ENCODE measurements around the gene EIF3I.

The EIF3I gene

DNA sequence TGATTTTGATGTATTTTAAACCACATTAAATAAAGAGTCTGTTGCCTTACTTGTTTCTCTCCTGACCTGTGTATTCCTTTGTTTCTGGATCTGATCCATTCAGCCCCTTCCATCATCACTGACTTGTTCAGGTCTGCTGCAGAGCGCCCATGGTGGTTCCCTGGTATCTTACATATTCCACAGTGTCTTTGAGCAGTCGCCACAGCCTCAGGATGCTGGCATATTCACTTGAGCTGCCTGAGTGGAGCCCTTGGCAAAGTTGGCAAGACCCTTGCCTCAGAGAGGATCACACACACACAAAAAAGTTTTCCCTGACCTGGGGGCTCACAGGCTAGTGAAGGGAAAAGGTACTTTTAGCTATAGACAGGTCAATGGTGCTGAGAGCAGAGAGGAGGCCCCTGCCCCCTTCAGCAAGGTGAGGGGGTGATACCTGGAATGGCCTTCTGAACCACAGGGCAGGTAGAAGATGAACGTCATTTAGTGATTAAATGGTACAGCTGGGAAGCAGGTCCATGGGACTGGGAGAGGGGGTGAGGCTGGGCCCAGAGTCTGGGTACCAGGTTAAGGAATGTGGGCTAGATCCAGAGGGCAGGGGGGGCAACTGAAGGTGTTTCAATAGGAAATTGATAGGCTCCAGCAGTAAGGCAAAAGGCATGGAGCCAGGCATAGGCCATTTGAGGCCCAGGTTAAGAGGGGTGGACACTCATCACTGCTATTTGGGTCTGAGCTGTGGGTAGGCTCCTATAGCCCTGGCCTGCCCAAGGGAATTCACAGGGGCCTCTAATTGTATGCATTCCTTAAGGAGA is 23.8 kb upstream of the EIF3I start:
- DNase-seq = no peak

DNA sequence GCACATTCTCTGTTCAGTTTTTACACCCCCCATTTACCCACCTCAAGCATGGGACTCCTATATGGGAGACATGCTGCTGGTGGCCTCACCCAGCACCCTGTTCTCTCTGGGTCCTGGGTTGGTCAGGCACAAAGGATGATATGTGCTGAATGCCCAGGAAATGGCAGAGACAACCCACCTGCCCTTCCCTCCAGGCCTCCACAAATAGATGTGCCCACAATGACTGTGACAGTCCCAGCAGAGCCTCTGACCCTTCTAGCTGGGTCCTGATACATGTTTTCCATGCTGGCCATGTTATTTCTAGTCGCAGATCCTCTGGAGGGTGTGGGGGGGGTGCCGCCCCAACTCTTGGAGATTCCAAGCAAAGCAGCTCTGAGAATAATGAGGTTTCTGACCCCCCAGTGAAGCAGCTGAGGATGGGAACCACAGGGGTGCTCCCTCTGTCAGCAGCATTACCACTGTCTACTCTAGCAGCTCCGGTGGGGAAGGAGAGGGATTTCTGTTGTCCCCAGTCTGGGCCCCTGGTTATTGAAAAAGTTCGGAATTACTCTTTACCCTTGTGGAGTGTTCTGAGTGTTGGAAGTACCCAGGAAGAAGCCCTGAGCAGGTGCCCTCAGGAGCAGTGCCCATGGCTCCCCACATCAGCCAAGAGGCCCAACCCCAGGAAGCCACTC is 23.0 kb upstream of the EIF3I start:
- DNase-seq = no peak

DNA sequence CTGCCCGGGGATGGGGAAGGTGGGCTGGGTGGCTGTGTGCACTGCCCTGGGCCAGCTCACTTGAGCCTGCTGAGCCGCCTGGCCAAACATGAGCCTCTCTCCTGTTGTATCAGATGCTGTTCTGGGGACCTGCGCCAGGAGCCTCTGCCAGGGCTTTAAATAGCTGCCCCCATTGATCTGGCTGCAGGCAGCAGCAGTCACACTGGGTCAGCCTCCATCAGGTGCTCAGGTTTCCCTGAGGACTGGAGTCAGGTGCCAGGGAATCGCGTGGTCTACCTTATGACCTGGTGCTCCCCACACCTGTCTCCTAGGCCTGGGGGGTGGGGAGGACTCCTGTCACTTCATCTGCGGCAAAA is 22.5 kb upstream of the EIF3I start:
- peak; percentile 74 for DNase-seq

DNA sequence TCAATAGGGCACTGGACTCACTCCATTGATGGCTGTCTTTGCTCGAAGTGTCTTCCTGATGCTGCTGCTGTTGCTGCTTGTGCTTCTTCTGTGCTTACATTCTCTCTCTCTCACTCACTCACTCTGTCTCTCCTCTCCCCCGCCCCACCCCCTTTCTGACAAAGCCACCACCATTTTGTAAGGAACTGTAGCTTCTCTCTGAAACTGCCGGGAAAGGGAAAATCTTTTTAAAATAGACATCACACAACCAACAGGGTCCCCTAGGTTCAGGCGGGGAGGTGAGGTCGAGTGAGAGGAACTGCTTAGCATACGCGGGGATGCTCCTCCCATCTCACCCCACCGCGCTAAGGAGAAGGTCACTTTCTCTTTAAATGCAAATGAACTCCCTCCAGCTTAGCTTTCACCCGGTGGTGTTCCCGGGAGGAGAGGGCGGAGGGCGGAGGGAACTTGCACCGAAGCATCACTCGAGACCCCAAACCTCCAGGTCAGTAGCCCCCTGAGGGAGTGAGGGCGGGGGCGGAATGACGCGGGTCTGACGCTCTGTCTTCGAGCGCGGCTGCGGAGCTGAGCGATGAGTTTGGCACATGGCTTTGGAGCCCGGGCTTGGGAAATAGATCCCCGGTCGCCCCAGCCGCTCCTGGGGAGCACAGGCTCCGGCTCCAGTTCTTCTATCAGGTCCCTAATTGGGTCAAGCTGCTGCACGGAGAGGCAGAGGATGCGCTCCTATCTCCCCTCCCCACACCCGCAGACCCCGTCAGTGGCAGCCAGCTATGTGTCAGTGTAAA is 21.8 kb upstream of the EIF3I start, which contains the start of gene CCDC28B:
Gene CCDC28B, plus strand, starts transcription at position 370 of the 785 bp plus-strand sequence. CDS start 1,341 bp downstream, outside the sequence.
- DNase-seq = peak; percentile 64

DNA sequence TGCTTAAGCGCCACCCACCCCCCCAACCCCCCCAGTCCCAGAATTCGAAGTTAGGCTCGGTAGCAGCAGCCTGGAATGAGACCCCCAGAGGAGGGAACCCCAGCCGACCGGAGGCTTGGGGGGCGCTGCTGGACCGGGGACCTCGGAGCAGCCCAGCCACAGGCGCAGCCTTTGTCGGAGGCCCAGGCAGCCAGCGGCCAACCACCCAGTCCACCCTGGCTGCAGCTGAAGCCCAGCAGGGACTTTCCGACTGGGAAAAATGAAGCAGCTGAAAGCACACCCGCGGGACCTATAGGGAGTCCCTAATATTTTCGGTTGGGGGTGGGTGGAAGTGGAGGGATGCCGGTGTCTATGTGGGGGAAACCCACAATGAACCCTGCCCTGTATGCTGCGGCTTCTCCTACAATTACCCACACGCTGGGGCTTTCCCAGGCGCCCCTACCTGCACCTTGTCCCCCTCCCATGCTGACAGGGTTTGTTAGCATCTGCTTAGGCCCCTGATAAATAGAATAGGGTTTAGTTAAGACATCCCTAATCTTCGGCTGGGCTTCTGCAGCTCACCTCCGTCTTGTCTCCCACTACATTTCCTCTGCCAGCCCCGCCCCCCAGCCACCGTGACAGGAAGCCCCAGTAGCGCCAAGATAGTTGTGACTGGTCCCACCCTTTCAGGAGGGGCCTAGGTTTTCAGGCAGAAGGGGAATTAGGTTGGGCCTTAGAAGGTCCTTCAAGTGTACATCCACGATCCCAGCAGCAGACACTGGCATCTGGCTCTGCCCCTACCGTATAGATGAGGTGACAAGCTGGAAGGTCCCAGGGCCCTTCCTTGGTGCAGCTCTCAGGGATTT is 21.0 kb upstream of the EIF3I start:
- DNase-seq = no peak

DNA sequence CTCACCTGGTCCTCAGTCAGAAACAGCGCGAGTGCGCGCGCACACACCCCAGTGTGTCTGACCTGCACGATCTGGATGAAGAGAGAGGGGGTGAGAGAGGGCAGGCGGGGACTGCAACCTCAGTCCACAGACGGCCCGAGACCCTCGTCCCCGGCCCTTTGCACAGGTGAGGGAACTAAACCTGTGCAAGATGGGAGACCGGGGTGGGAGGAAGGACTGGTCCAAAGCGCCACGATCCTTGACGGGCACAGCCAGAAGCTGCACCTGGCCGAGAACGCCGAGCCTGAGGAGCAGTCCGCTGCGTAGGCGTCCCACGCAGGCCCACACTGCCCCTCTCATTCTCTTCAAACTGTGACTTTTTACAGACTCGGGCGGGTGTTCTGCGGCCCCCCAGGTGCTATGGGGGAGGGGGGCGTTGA is 17.3 kb upstream of the EIF3I start:
- no peak for DNase-seq

DNA sequence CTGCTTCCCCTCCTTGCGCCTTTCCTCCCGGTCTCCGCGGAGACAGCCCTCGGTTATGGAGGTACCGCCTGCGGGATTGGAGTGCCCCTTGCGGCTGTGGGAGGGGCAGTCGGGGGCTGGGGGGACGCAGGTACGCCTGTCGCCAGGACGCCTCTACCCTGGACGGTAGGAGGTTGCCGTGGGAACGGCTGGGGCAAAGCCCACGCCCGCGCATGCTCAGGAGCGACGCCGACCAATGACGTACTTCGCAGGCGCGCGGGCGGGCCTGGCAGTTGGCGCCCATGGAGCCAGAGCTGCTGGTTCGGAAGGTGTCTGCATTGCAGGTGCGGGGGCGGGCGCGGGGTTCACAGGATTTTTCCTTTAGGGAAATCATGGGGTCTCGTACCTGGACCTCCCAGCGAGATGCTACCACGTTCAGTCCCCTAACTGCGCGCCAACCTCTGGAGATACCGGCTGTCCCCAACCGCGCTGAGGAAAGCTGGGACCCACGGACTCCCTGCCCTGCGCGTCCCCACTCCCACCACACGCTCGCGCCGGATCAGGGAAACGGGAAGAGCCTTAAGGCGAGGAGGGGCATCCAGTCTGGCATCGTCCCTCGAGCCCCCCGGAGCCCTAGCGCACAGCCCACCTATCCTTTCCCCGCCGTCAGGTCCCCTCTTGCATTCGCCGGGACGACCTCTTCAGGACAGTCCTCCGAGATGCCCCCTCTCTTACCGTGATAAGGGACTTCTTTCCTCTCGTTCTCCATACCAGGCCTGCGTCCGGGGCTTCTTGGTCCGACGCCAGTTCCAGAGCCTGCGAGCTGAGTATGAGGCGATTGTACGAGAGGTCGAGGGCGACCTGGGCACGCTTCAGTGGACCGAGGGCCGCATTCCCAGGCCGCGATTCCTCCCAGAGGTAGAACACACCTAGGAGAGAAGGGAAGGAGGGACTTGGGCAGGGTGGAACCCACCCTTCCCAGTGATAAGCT is 16.5 kb upstream of the EIF3I start, which contains the start of gene IQCC:
Gene IQCC, plus strand, starts transcription at position 271 of the 970 bp plus-strand sequence. Its CDS starts 11 bp downstream, at position 282.
- DNase-seq = peak; percentile 93

DNA sequence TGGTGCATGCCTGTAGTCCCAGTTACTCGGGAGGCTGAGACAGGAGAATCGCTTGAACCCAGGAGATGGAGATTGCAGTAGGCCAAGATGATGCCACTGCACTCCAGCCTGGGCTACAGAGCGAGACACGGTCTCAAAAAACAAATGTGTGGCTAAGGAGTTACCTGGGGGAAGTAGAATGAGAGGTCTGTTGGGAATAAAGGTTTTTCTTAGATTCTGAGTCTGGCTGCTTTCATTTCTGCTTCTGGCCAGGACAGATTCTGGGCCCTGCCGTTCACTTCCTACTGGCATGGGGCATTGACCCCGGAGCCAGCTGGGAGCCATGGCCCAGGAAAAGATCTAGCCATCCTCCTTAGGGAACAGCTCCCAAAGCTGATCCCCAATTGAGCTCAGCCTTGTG is 13.7 kb upstream of the EIF3I start:
- DNase-seq = no peak

DNA sequence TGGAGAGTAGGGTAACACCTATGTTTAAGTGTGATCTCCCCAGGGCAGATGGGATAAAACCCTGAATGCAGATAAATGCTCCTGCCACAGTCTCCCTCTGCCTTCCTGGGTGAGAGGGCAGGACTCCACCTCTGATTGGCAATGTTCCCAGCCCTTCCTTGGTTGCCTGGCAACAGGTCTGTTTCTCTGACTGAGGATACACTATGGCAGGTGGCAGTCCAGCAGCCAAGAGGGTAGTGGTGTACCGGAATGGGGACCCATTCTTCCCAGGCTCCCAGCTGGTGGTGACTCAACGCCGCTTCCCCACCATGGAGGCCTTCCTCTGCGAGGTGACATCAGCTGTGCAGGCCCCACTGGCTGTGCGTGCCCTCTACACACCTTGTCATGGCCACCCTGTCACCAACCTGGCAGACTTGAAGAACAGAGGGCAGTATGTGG is 13.3 kb upstream of the EIF3I start, which contains the start of gene DCDC2B:
Gene DCDC2B, plus strand, starts transcription at position 199 of the 438 bp plus-strand sequence. Its CDS starts 5 bp downstream, at position 204.
- DNase-seq = peak; percentile 92

DNA sequence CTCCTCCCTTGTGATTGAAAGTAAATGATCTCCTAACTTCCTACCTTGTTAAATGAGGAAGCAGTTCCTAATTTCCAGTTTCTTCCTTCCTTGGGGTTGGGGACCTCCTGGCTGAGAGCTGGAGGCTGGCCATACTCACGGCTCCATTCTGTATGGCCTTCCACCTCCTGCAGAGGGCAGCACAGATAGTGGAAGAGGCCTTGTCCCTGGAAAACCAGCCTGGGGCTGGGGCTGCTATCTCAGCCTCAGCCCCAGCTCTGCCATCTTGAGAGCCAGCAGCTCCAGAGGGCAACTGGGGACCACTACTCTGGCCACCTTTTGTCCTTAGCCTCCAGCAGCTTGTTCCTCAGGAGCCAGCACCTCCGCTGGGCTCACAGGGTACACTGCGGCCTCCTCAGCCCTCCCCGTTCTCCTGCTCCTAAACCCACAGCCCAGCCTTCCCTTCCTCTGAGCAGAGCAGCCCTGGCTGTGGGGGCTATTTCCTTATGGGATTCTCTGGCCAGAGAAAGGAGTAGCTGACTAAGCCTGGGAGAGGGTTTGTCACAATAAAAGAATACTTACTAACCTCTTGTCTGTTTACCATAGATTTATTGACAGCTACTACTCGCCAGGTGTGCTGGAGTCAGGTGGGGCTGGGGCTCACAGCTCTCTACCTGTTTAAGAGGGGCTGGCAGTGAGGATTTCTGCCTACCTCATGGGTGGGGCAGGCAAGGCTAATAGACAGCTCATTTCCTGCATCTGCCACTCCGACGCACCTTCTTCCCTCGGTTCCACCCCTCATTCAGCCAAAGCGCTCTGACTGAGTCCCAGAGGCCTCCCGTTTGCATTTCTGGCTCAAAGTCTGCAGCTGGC is 6.4 kb upstream of the EIF3I start:
- peak; percentile 64 for DNase-seq

DNA sequence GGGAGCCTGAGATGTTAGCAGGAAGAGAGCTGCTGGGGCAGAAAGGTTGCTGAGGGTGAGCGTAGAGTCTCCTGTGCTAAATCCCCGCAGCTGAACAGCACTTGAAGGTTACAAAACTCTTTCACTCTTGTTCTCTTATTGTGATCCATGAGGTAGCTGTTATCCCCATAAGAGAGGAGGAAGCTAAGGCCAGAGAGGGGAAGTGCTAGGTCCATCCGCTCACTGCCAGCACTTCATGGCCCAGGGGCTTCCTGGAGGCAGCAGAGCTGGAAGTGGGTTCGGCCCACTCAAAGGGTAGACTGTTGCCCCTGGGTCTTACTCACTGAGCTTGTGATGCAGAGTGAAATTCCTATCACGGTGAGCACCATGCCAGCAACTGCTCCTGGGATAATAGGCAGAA is 5.6 kb upstream of the EIF3I start:
- DNase-seq = no peak

DNA sequence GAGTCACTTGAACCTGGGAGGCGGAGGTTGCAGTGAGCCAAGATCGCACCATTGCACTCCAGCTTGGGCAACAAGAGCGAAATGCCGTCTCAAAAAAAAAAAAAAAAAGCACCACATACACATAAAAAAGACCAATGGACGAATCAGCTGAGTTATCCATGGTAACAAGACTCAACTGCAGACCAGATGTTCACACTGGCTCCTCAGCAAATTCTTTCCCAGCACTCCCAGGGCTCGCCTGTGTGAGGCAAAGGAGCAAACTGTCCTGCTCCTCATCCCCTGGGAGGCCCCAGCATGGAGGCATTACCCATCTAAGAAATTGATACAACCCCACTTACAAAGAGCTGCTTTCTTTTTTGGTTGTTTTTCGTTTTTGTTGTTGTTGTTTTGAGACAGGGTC is 3.2 kb upstream of the EIF3I start:
- DNase-seq = no peak

DNA sequence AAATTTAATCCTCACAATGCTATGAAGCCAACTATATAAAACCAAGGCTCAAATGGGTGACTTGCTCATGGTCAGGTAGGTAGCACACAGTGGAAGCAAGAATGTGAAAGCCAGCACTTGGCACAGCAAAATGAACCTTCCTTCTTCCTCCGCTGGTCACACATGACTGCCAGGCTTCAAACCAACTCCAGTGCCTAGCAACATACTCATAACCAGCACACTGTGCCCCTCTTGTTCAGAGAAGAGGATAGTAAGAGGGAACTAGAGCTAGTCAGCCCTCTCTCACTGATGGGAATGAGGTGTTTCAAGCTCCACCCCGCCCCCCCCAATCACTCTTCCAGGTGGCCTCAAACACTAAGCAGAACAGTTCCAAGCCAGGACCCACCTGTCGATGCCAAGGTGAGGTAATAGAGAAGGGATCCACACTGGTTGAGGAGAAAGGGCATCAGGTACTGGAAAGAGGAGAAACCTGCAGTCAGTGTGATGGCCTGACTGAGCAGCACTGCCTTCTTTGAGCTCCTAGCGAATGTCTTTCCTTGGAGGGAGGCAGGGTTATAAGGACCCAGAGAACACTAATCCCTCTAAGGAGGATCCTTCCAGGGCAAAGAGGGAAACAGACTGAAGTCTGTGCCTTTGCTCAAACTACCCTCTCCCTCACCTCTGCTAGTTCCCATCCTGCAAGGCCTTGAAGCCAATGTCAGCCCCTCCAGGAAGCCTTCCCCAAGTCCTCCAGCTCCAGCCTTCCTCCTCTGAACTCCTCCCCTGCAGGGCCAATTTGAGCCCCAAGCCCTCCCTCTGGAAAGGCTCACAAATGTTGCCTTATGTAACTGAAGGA is 1.2 kb upstream of the EIF3I start:
- DNase-seq = no peak

DNA sequence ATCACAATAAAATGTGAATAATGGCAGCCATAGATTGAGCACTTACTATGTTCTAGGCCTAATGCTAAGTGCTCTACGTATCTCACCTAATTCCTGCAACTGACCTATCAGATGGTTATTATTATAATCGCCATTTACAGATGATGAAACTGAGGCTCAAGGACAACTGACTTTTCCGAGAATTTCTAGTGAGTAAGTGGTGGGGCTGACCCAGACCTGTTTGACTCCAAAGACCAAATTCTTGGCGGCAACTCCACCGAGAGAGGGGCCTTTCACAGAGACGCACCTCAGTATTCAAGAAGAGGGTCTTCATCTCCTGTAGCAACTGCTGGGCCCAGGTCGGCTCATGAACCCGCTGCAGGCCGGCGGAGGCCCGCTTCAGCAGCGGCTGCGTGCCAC is 627 bp upstream of the EIF3I start:
- no peak for DNase-seq

DNA sequence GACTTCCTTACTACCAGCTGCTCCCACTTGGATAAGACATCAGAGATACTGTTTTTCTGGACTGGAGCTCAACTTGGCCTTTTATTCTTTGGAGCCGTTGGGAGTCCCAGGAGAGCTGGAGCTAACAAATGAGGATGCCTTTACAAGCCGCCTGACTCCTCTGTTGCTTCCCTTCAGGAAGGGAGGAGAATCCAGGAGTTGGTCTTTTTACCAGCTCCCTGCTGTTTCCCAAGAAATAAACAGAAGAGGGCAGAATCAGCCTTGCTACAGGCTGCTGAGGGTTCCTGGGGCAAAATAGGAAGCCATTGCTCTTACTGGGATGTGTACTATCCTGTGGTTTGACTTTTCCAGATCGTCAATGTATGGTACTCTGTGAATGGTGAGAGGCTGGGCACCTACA is 1.5 kb downstream of the EIF3I start:
- no peak for DNase-seq

DNA sequence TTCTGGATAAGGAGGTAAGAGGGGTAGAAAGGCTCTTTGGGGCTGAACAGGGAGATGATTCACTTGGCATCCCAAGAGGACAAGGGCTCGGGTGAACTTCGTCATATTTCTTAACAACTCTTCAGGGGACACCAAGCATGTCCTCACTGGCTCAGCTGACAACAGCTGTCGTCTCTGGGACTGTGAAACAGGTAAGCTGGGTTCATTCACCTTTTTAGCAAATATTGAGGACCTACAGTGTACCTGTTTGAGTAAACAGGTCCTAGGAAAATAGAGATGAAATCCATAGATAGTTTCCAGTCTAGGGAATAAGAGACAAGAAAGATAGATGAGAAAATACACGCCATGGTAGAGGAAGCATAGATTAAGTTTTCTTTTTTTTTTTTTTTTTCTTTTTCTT is 2.1 kb downstream of the EIF3I start:
- DNase-seq = no peak

DNA sequence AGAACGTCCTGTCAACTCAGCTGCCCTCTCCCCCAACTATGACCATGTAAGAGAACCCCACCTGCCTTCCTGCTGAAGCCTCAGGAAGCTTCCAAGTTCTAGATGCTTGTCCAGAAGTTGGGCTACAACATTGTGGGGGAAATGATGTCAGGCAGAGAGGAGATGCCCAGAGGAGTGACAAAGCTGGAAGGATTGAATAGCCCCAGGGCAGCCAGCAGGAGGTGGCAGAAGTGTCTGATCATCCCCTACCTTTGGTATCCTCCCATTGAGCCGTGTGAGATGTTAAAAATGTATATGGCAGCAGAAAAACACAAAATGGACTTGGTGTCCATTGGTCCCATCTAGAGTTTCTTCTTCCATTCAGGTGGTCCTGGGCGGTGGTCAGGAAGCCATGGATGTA is 6.6 kb downstream of the EIF3I start:
- no peak for DNase-seq

DNA sequence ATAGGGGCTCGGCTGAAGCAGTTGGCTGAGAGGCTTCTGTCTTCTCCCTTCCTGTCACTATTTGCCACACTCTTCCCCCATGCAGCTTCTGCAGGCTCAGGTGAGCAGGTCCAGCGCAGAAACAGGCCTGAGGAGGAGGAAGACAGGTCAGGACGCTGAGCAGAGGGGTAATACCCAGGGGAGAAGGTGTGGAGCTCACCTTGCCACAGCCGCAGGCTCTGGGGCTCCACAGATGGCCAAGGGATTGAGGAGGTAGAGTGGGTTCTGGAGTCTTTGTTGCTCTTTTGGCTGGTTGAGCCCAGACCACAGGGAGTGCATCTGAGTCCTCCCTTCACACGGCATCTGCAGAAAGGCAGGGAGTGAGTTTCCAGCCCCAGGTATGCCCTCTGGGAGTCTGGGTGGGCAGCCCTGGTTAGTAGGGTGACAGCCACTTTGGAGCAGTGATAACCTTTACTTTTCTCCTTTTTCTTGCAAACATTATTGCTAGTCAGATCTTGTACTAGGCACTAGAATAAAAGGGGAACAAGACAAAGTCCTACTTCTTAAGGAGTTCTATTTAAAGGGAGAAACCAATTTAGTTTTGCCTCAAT is 9.7 kb downstream of the EIF3I start:
- no peak for DNase-seq
